H1 (cell line): ENCODE measurements around the gene PRB2. TPM values are rescaled to one million over a fixed set of nuclear protein-coding genes. Genes with fewer than 3 reads are reported as not detected.

Source experiments
- CTCF ChIA-PET: fragments of 300-600 bp; sonication (Branson Sonifier 250); formaldehyde crosslinking; loops from one replicate; lab custom pipeline; 2021; ENCODE audit not compliant: partially characterized antibody; lab: Charles Lee
- POLR2A ChIA-PET: fragments of 300-600 bp; sonication (Branson Sonifier 250); formaldehyde crosslinking; loops from one replicate; lab custom pipeline; 2021; ENCODE audit warnings: inconsistent platforms; ENCODE audit not compliant: partially characterized antibody; lab: Charles Lee
- DNase-seq, 2 experiments: peaks; one replicate each; pipeline versions ENCODE4 v3.0.0 to v3.0.0-alpha.2; 2010 to 2022; ENCODE audit warnings: low spot score in 2 of 2, low read depth in 1 of 2, mixed read lengths in 1 of 2
- FAIRE-seq: peaks from 2 replicates; lab custom pipeline; 2011; peaks lifted over from hg19 to GRCh38; lab: Jason Lieb, UNC
- H2AFZ ChIP-seq: 2 replicates; pipeline ENCODE4 v1.8.1; 2012; ENCODE audit warnings: low read length, inconsistent platforms
- H2AK5ac ChIP-seq: 2 replicates; pipeline ENCODE4 v1.6.1; 2013; ENCODE audit warnings: low read depth, low read length
- H2BK120ac ChIP-seq: replicated peaks from 2 replicates; pipeline ENCODE3; 2013; ENCODE audit warnings: low read depth, low read length, inconsistent platforms
- H2BK12ac ChIP-seq: 2 replicates; pipeline ENCODE4 v1.6.1; 2013; ENCODE audit warnings: low read depth, low read length
- H2BK15ac ChIP-seq: 2 replicates; pipeline ENCODE4 v1.6.1; 2013; ENCODE audit warnings: low read length
- H2BK20ac ChIP-seq: 2 replicates; pipeline ENCODE4 v1.6.1; 2013; ENCODE audit warnings: low read length
- H2BK5ac ChIP-seq: 2 replicates; pipeline ENCODE4 v1.6.1; 2013; ENCODE audit warnings: low read depth, low read length
- H3K14ac ChIP-seq: 2 replicates; pipeline ENCODE4 v1.6.1; 2013; ENCODE audit warnings: inconsistent platforms; ENCODE audit not compliant: insufficient read length
- H3K18ac ChIP-seq: 2 replicates; pipeline ENCODE4 v1.6.1; 2013; ENCODE audit warnings: low read length; ENCODE audit errors: extremely low read depth
- H3K23ac ChIP-seq: 2 replicates; pipeline ENCODE4 v1.6.1; 2013; ENCODE audit warnings: inconsistent platforms; ENCODE audit not compliant: insufficient read length
- H3K23me2 ChIP-seq: 2 replicates; pipeline ENCODE4 v1.6.1; 2013; ENCODE audit warnings: low read depth, low read length
- H3K27ac ChIP-seq: 2 replicates; pipeline ENCODE4 v1.6.1; 2011; ENCODE audit warnings: low read depth, low read length, inconsistent platforms
- H3K27me3 ChIP-seq, 4 experiments: replicated peaks in 1 of 4; 1 replicate in 1 of 4; 2 replicates in 3 of 4; pipeline versions ENCODE4 v1.6.1 to v1.8.1; 2011 to 2013; ENCODE audit warnings: low read length in 3 of 4, mild to moderate bottlenecking in 3 of 4, inconsistent platforms in 2 of 4, mixed read lengths in 2 of 4, moderate library complexity in 1 of 4; ENCODE audit not compliant: control insufficient read depth in 3 of 4, insufficient read depth in 3 of 4; ENCODE audit errors: extremely low read depth in 1 of 4
- H3K36me3 ChIP-seq, 4 experiments: 2 replicates each; pipeline versions ENCODE4 v1.6.1 to v1.8.1; 2011 to 2013; ENCODE audit warnings: mild to moderate bottlenecking in 4 of 4, low read length in 3 of 4, moderate library complexity in 2 of 4, control low read depth in 1 of 4, inconsistent platforms in 1 of 4; ENCODE audit not compliant: insufficient read depth in 4 of 4, control insufficient read depth in 2 of 4
- H3K4ac ChIP-seq: replicated peaks from 2 replicates; pipeline ENCODE3; 2013; ENCODE audit warnings: low read length, low read depth, mixed read lengths, inconsistent platforms; ENCODE audit not compliant: insufficient read length
- H3K4me1 ChIP-seq, 4 experiments: replicated peaks in 1 of 4; 1 replicate in 1 of 4; 2 replicates in 3 of 4; pipeline versions ENCODE4 v1.6.1 to v1.8.1; 2011 to 2013; ENCODE audit warnings: low read length in 3 of 4, inconsistent platforms in 2 of 4, mixed read lengths in 1 of 4; ENCODE audit not compliant: insufficient read depth in 4 of 4, control insufficient read depth in 3 of 4
- H3K4me2 ChIP-seq, 2 experiments: 2 replicates each; pipeline versions ENCODE4 v1.6.1 to v1.8.1; 2011 to 2013; ENCODE audit warnings: low read depth in 2 of 2, low read length in 2 of 2, control low read depth in 1 of 2, inconsistent platforms in 1 of 2, mild to moderate bottlenecking in 1 of 2; ENCODE audit not compliant: insufficient read depth in 1 of 2
- H3K4me3 ChIP-seq, 4 experiments: fragments of 200-600, 300-600 bp in 1 of 4; sonication (generic), shearing (Covaris generic), sonication (Bioruptor Twin) in 1 of 4; 2 replicates each; pipeline versions ENCODE4 v1.5.1 to v1.8.1; 2011 to 2016; ENCODE audit warnings: low read length in 4 of 4, low read depth in 3 of 4, control low read depth in 2 of 4, inconsistent platforms in 2 of 4, mild to moderate bottlenecking in 2 of 4, mixed read lengths in 1 of 4, moderate library complexity in 1 of 4; ENCODE audit not compliant: insufficient read depth in 2 of 4; ENCODE audit errors: extremely low read depth in 1 of 4
- H3K56ac ChIP-seq: replicated peaks from 2 replicates; pipeline ENCODE3; 2013; ENCODE audit warnings: low read depth, mild to moderate bottlenecking, mixed read lengths, low read length, inconsistent platforms; ENCODE audit not compliant: insufficient read length
- H3K79me1 ChIP-seq: 2 replicates; pipeline ENCODE4 v1.6.1; 2013; ENCODE audit warnings: low read depth, low read length, control low read depth
- H3K79me2 ChIP-seq, 2 experiments: 2 replicates each; pipeline versions ENCODE4 v1.6.1 to v1.8.1; 2012 to 2013; ENCODE audit warnings: low read length in 2 of 2, mild to moderate bottlenecking in 2 of 2, inconsistent platforms in 1 of 2; ENCODE audit not compliant: insufficient read depth in 2 of 2, control insufficient read depth in 1 of 2
- H3K9ac ChIP-seq, 4 experiments: replicated peaks in 1 of 4; 1 replicate in 1 of 4; 2 replicates in 3 of 4; pipeline versions ENCODE4 v1.6.1 to v1.8.1; 2011 to 2013; ENCODE audit warnings: low read depth in 3 of 4, low read length in 3 of 4, control low read depth in 2 of 4, mild to moderate bottlenecking in 2 of 4, moderate library complexity in 2 of 4, inconsistent platforms in 1 of 4; ENCODE audit errors: extremely low read depth in 1 of 4
- H3K9me3 ChIP-seq, 2 experiments: 2 replicates each; pipeline versions ENCODE4 v1.6.1 to v1.8.1; 2012 to 2013; ENCODE audit warnings: mild to moderate bottlenecking in 2 of 2, moderate library complexity in 2 of 2, control low read depth in 1 of 2, inconsistent platforms in 1 of 2, low read depth in 1 of 2, low read length in 1 of 2, mixed read lengths in 1 of 2; ENCODE audit not compliant: insufficient read depth in 2 of 2
- H4K20me1 ChIP-seq, 2 experiments: replicated peaks in 1 of 2; 2 replicates each; pipeline versions ENCODE3 to v1.8.1; 2011 to 2013; ENCODE audit warnings: inconsistent platforms in 2 of 2, low read length in 2 of 2, mild to moderate bottlenecking in 1 of 2; ENCODE audit not compliant: insufficient read depth in 2 of 2, control insufficient read depth in 1 of 2
- H4K5ac ChIP-seq: 2 replicates; pipeline ENCODE4 v1.6.1; 2013; ENCODE audit warnings: low read length, low read depth, mixed read lengths, inconsistent platforms; ENCODE audit not compliant: insufficient read length
- H4K8ac ChIP-seq: 2 replicates; pipeline ENCODE4 v1.8.0; 2013; ENCODE audit warnings: mild to moderate bottlenecking, moderate library complexity, low read length, inconsistent platforms; ENCODE audit not compliant: insufficient read depth; ENCODE audit errors: extremely low read depth
- H4K91ac ChIP-seq: replicated peaks from 2 replicates; pipeline ENCODE3; 2013; ENCODE audit warnings: low read length, mixed read lengths, inconsistent platforms; ENCODE audit not compliant: insufficient read length
- FOSL1 ChIP-seq: IDR thresholded peaks from 2 replicates; pipeline ENCODE4 v1.6.1; 2011; ENCODE audit warnings: mild to moderate bottlenecking, low read depth, low read length, moderate library complexity; ENCODE audit not compliant: insufficient read depth
- TAF1 ChIP-seq: IDR thresholded peaks from 2 replicates; pipeline ENCODE4 v1.6.1; 2011; ENCODE audit warnings: mild to moderate bottlenecking, low read depth, low read length
- WGBS, 2 experiments: shearing (Covaris generic) in 1 of 2; methylation state at CpG; one replicate each; pipeline versions ENCODE4 v1.1.6 to v1.1.7; 2013 to 2015; ENCODE audit warnings: low lambda C conversion rate in 2 of 2, mixed read lengths in 2 of 2, inconsistent platforms in 1 of 2, low coverage in 1 of 2, missing lambda C conversion rate in 1 of 2; ENCODE audit not compliant: insufficient replicate concordance in 2 of 2, insufficient coverage in 1 of 2, insufficient read length in 1 of 2; ENCODE audit errors: extremely low coverage in 1 of 2, missing lambda C conversion rate in 1 of 2; 5-methylcytosine and 5-hydroxymethylcytosine counted together
- polyA plus RNA-seq, 7 experiments: library from polyadenylated mRNA; depleted of rRNA in 3 of 7; stranded (reverse) in 5 of 7; unstranded in 2 of 7; fragments of >200 nt in 5 of 7; fragments of 200-250 nt in 2 of 7; gene quantifications; 1 replicate in 5 of 7; 2 replicates in 1 of 7; 4 replicates in 1 of 7; pipeline versions ENCODE4 v1.2.1 to v1.2.3, GENCODE V29; 2011 to 2013; ENCODE audit warnings: missing spikeins in 2 of 7, mixed read lengths in 2 of 7
- total RNA-seq: library from RNA; stranded (reverse); fragmentation: NEBNext Ultra II Directional; extraction: Animal tissue kit (Norgen Biotek cat#: 25700); gene quantifications from 2 replicates; pipeline ENCODE4 v1.2.1, GENCODE V29; 2021

PRB2 gene
- total and polyA plus RNA-seq, 2 of the 8 experiments (the other 6 are each of a cell fraction or from before 2014, with no cell fraction given) = not detected

GRCh38 chr12:11427341-11427740 lies 32.0 kb upstream of the PRB2 start:
- no peak overlapping the region for H3K9ac ChIP-seq
- no peaks in the 10 kb centered on the region for H3K23me2 ChIP-seq
- no peak overlapping the region for H4K91ac ChIP-seq
- no peak overlapping the region for H2BK120ac ChIP-seq
- no peaks in the 10 kb centered on the region for H3K36me3 ChIP-seq
- H3K56ac ChIP-seq = no peak overlapping the region
- ChIA-PET CTCF (interaction anchor here (0.6 kb wide), 1 partner anchor 1595 kb away, joined by 3 read pairs; no protein-coding TSS in a partner anchor), POLR2A (no interaction called here)
- H2AFZ ChIP-seq = no peak overlapping the region
- H3K4ac ChIP-seq = no peak overlapping the region
- no peak overlapping the region for H4K5ac ChIP-seq
- H3K9me3 ChIP-seq = no peaks in the 10 kb centered on the region
- DNase-seq = no peak
- H4K8ac ChIP-seq = no peak overlapping the region
- no peaks in the 10 kb centered on the region for H3K27me3 ChIP-seq
- 88% methylated on average over 1 of the region's 1 CpG; no CpG with 5 or more reads in 1 of the 2 experiments for WGBS, 2 experiments
- H3K4me2 ChIP-seq = no peak overlapping the region
- no peak overlapping the region for H3K27ac ChIP-seq
- no peaks in the 10 kb centered on the region for H3K79me2 ChIP-seq
- H3K4me3 ChIP-seq = no peak overlapping the region
- H4K20me1 ChIP-seq = no peaks in the 10 kb centered on the region
- H2AK5ac ChIP-seq = no peak overlapping the region
- H3K23ac ChIP-seq = no peak overlapping the region
- no peak overlapping the region for H2BK5ac ChIP-seq
- H2BK12ac ChIP-seq = no peak overlapping the region
- H2BK20ac ChIP-seq = no peak overlapping the region
- no peak overlapping the region for H3K18ac ChIP-seq
- no peak overlapping the region for H3K14ac ChIP-seq
- H2BK15ac ChIP-seq = no peak overlapping the region
- no peaks in the 10 kb centered on the region for H3K79me1 ChIP-seq
- no peaks in the 10 kb centered on the region for H3K4me1 ChIP-seq
- FAIRE-seq = no peak
- TF ChIP-seq TAF1 (no peak), FOSL1 (no peak)
